ENCODE measurements around the gene GPR137C. TPM values are rescaled to one million over a fixed set of nuclear protein-coding genes. Genes with fewer than 3 reads are reported as not detected.

The GPR137C gene
- total and polyA plus RNA-seq, 12 donors, result 0.62 to 2.3 (median 1.1) TPM

- DNase-seq, result no peak
- no peak for TF ChIP-seq CTCF (IDR thresholded peaks at IDR 0.05)
- no peak for ATAC-seq
- Histone ChIP-seq H3K27me3 (no peaks in the 10 kb centered on the region), H3K4me3 (no peak overlapping the region), H3K4me1 (peaks cover 0 to 10% (median 0%) of the 10 kb centered on the region in 9 donors), H3K9me3 (no peaks in the 10 kb centered on the region), H3K27ac (no peak overlapping the region), H3K36me3 (peaks cover 0 to 65% (median 3%) of the 10 kb centered on the region in 9 donors)
- WGBS, 2 donors, result 94 to 95% methylated on average over 3 of the region's 3 CpGs
- intact Hi-C loops (cut with DNase I), result no loop called here
Measured at GRCh38 chr14:52536269-52536668, 16.4 kb upstream of the GPR137C start.

DNA sequence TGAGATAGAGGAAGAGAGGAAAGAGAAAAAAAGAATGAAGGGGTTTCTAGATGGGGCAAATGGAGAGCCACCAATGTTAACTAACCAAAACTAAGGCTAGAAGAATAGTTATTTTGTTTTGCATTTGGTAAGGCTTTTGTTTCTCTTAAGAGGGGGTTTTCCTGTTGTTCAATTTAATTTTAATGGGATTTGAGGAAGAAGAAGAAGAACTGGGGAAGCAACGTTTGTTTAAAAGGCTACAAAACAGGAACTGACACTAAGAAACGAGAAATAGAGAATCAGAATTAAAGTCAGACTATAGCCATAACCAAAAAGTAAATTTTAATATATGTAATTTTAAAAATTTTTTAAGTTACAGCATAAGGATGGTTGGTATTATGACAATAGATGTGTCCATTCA lies 14.0 kb upstream of the GPR137C start:
- TF ChIP-seq CTCF (IDR thresholded peaks at IDR 0.05), result no peak
- peaks cover 0 to 10% (median 0%) of the 10 kb centered on the region in 9 donors for H3K4me1 ChIP-seq
- no peak overlapping the region for H3K27ac ChIP-seq
- ATAC-seq (no peak), DNase-seq (no peak)
- no peak overlapping the region for H3K4me3 ChIP-seq
- H3K36me3 ChIP-seq, result peaks cover 0 to 77% (median 3%) of the 10 kb centered on the region in 9 donors
- no peaks in the 10 kb centered on the region for H3K27me3 ChIP-seq
- WGBS, 2 donors, result 76 to 80% methylated on average over 2 of the region's 2 CpGs
- intact Hi-C loops (cut with DNase I), result no loop called here
- H3K9me3 ChIP-seq, result no peaks in the 10 kb centered on the region

DNA sequence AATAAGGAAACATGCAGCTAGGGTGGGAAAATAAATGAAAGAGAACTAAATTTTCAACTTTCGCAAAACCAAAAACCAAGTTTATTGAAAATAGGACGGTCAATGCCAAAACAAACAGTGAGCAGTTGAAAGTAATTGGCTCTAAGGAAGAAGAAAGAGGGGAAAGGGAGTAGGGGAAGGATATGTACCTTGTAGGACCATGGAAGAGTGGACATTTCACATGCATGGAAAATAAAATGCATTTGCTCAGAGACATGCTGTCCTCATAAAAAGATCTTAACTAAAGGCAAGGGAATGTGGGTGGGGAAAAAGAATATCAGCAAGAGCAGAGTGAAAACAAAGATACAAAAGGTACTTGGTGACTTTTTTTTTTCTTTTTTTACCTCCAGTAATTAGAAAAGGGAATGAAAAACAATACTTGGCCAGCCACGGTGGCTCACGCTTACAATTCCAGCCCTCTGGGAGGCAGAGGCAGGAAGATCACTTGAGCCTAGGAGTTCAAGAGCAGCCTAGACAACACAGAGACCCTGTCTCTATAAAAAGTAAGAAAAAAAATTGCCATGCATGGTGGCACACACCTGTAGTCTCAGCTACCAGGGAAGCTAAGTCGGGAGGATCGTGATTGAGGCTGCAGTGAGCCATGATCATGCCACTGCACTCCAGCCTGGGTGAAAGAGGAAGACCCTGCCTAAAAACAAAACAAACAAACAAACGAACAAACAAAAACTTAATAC lies 6.9 kb upstream of the GPR137C start:
- peaks cover 1 to 29% (median 11%) of the 10 kb centered on the region in 9 donors for H3K4me1 ChIP-seq
- H3K4me3 ChIP-seq, result no peak overlapping the region
- no peaks in the 10 kb centered on the region for H3K9me3 ChIP-seq
- no peak overlapping the region for H3K27ac ChIP-seq
- no peaks in the 10 kb centered on the region for H3K27me3 ChIP-seq
- WGBS, 2 donors, result 76 to 86% methylated on average over 7 of the region's 7 CpGs
- TF ChIP-seq CTCF (IDR thresholded peaks at IDR 0.05), result no peak
- DNase-seq (no peak), ATAC-seq (no peak)
- intact Hi-C loops (cut with DNase I), result no loop called here
- H3K36me3 ChIP-seq, result peaks cover 0 to 23% (median 0%) of the 10 kb centered on the region in 9 donors

DNA sequence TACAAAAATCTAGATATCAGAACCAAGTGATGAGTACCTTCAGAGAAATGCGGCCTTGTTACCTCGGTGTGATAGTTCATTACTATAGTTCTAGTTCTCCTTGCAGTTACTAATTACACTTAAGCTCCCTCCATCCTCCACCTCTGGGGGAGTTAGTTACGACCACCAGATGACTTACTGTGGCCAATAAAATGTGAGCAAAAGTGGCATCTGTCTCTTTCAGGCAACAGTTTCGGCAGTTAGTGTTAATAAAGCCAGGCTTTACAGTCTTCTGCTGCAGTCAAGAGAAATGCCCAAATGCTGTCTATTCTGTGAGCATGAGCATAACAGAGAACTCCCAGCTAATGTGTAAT lies 6.3 kb upstream of the GPR137C start:
- DNase-seq (no peak), ATAC-seq (no peak)
- no peaks in the 10 kb centered on the region for H3K27me3 ChIP-seq
- intact Hi-C loops (cut with DNase I), result no loop called here
- H3K9me3 ChIP-seq, result no peaks in the 10 kb centered on the region
- TF ChIP-seq CTCF (IDR thresholded peaks at IDR 0.05), result no peak
- peaks cover 0 to 20% (median 0%) of the 10 kb centered on the region in 9 donors for H3K36me3 ChIP-seq
- no peak overlapping the region for H3K27ac ChIP-seq
- 91 to 95% methylated on average over 4 of the region's 4 CpGs for WGBS, 2 donors
- no peak overlapping the region for H3K4me3 ChIP-seq
- peaks cover 4 to 35% (median 12%) of the 10 kb centered on the region in 9 donors for H3K4me1 ChIP-seq
